ENCODE data around the gene SDF2L1.
A peak's percentile ranks its signal among the peaks of the same experiment; 100 is the strongest.

Gene SDF2L1

DNA sequence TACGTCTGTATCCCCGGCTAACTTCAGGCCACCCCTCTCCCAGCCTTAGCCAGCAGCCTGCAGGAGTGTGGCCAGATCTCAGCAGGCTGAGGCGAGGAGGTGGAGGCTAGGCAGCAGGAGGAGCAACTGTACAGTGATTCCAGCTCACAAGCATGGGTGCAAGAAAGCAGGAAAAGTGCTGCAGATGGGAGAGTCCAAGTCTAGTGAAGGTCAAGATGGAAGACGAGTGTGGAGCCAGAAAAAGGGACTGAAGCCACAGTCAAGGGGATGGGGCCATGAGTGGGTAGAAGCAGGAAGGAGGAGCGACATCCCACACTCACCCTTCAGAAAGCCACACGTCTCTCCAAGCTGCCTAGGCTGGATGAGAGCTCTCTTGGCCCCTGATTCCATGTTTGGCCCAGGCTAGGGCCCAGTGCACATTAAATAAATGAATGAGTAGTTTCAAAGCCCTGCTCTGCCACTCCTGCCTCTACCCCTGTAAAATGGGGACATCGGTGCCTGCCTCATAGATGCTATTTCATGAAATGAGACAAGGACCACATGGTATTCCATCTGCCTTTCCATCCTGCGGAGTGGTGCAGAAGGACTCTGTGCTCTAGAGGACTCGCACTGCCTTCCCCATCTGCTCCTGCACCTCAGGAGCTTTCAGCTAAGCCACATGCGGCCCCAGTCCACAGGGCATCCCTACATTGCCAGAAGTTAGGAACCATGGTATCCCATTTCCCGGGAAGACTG is 15.2 kb upstream of the SDF2L1 start:
- TF ChIP-seq, protein P1, sequence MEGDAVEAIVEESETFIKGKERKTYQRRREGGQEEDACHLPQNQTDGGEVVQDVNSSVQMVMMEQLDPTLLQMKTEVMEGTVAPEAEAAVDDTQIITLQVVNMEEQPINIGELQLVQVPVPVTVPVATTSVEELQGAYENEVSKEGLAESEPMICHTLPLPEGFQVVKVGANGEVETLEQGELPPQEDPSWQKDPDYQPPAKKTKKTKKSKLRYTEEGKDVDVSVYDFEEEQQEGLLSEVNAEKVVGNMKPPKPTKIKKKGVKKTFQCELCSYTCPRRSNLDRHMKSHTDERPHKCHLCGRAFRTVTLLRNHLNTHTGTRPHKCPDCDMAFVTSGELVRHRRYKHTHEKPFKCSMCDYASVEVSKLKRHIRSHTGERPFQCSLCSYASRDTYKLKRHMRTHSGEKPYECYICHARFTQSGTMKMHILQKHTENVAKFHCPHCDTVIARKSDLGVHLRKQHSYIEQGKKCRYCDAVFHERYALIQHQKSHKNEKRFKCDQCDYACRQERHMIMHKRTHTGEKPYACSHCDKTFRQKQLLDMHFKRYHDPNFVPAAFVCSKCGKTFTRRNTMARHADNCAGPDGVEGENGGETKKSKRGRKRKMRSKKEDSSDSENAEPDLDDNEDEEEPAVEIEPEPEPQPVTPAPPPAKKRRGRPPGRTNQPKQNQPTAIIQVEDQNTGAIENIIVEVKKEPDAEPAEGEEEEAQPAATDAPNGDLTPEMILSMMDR (IDR thresholded peaks at IDR 0.05; ENCODE audit: low read depth, low read length, missing control alignments): no peak
- no peak for DNase-seq (ENCODE audit: low read depth)
- H3K4me3 ChIP-seq (ENCODE audit: low read depth, low read length): no peak overlapping the region

DNA sequence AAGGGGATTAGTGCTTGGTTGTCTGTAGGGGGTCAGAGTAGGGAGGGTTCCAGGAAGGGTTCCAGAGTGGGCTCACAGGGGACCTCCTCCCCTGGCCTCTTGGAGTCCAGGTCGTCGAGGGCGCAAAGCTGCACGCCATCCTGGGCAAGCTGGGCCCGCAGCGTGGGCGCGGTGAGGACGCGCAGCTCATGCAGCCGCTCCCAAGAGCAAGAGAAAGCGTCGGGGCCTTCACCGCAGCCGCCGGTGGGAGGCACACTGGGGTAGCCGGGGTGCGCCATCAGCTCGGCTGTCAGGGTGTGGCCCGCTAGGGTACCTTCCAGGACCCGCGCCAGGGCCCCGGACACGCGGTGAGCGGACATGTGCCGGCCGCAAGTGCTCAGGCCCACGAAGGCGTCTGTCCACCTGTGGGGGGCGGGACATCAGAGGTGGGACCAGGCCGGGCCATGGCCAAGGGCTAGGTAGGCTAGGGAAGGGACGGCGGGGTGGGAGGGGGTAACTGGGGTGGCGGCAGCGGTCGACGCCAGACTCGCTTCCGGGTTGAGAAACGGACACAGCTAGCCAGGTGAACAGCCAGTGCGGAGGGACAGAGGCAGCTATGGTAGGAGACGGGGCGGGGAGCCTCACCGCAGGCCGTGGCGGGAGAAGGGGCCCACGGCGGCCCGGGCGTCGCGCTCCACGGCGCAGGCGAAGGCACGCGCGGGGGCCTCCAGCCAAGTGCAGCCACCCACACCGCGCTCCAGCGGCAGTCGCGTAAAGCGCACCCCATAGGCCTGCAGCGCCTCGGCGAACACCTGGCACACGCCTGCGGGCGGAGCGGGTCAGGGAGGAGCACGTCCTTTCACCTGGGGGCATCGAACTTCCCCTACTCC is 13.5 kb upstream of the SDF2L1 start:
- H3K4me3 ChIP-seq (ENCODE audit: low read depth, low read length): peak overlapping the region; percentile 82
- no peak for DNase-seq (ENCODE audit: low read depth)
- TF ChIP-seq, protein P1 (IDR thresholded peaks at IDR 0.05; ENCODE audit: low read depth, low read length, missing control alignments): no peak

DNA sequence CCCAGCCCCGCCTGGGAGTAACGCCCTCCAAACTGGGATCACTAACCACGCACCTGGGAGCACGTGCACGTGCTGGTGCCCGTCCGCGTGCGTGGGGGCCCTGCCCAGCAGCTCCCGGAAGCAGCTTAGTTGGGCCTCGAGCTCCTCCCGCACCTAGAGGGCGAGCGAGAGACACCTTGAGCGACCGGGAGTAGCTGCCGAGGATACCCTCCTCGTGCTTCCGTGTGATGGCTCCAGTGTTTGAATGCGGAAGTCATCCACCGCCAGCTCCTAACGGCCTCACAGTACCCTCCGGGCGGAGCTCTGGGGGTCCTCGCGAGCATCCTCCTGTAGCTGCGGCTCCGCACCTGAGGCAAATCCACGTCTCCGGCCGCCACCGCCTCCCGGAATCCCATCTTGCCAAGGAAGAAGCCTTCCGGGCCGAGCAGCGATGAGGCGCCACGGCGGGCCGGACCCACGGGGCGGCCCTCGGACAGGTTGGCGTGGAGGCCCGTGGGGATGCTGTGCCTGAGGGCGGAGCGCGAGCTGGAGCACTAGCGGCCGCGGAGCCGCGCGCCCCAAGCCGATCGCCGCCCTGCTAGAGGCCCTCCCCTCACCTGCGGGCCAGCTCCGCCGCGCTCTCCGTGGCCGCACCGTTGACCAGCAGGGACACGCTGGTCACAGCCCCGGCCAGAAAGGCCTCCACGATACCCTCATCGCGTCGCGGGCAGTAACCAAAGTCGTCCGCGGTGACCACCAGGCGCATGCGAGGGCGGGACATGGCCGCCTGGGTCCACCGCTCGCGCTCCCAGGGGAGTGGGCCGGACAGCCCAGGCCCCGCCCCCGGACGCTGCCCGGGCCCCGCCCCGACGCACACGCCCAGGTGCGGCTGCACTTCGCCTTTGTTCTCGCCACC is 12.6 kb upstream of the SDF2L1 start, which contains the start of gene YDJC:
Gene YDJC, minus strand, starts transcription at position 768 of the 895 bp plus-strand sequence. Its CDS starts 8 bp downstream, at position 760.
- peak within 1 kb of the TSS; percentile 82 for H3K4me3 ChIP-seq (ENCODE audit: low read depth, low read length)
- DNase-seq (ENCODE audit: low read depth): peak; percentile 92
- TF ChIP-seq, protein P1 (IDR thresholded peaks at IDR 0.05; ENCODE audit: low read depth, low read length, missing control alignments): peak; percentile 76

DNA sequence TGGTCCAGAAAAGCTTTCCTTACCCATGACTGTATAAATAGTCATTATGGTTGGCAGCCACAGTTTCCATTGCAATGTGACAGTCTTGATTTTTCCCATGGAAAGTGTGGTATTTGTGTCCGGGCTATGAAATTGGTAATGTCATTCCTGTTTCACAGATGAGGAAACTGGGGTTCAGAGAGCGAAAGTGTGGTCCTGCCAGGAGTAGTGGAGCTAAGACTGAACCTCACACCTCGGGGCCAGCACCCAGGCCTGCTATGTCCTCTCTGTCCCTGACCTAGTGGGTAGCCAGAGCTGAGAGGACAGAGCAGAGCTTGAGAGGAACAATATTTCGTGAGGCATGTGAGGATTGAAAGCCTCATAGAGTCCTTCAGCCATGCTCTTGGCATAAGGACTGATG is 11.1 kb upstream of the SDF2L1 start:
- no peak overlapping the region for H3K4me3 ChIP-seq (ENCODE audit: low read depth, low read length)
- TF ChIP-seq, protein P1 (IDR thresholded peaks at IDR 0.05; ENCODE audit: low read depth, low read length, missing control alignments): no peak
- no peak for DNase-seq (ENCODE audit: low read depth)

DNA sequence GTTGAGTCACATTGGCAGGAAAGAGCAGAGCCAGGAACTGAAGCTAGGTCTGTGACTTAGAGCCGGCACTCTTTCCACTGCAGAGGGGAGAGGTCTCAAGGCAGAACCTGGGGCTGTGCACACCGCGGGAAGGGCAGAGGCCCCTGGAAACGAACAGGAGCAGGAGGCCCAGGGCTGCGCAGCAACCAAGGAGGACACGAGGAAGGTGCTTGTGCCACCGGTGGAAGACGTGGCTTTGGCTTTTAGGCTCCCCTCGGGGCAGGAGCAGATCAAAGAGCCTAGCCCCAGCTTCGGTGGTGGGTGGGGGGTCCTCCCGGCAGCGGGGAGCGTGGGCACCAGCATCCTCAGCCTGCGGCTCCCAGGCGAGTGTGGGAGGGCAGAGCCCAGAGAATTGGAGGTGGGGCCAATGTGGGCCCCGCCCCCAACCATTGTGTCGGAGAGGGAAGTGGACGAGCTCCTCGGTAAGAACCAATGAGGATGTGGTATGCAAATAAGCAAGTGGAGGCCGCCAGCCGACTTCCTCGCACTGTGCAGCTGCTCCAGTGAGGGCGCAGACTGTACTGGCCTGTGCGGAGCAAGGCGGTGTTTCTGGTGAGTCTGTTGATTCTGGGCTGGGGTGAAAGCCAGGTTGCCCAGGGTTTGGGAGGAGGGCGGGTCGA is 9.7 kb upstream of the SDF2L1 start, which contains the start of gene CCDC116:
Gene CCDC116, plus strand, starts transcription at position 524 of the 659 bp plus-strand sequence. CDS start 422 bp downstream, outside the sequence.
- DNase-seq (ENCODE audit: low read depth): no peak
- TF ChIP-seq, protein P1 (IDR thresholded peaks at IDR 0.05; ENCODE audit: low read depth, low read length, missing control alignments): no peak
- H3K4me3 ChIP-seq (ENCODE audit: low read depth, low read length): no peak within 1 kb of the TSS

DNA sequence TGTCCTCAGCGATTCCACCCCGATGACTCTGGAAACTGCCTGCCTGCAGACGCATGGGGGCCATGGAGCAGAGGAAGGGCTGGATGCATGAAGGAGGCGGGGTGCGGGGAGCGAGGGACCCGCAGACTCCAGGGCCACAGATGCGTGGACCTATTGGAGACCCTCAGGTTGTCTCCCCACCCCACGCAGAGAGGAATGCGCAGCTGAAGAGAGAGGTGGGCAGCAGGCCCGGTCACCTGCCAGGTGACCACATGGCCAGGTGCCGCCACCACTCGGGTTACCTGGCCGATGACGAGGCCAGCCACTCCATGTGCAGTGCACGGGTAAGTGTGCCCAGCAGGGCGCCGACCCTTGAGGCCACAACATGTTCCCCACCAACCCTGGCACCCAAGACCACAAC is 9.2 kb upstream of the SDF2L1 start:
- no peak overlapping the region for H3K4me3 ChIP-seq (ENCODE audit: low read depth, low read length)
- no peak for DNase-seq (ENCODE audit: low read depth)
- TF ChIP-seq, protein P1 (IDR thresholded peaks at IDR 0.05; ENCODE audit: low read depth, low read length, missing control alignments): no peak

All from GM12864 (cell line).